Neural progenitor cell (in vitro differentiated cells): ENCODE results near the gene KEAP1.

Experiments used
- EZH2 ChIP-seq: fragments of 200-600 bp; sonication (generic); IDR thresholded peaks from 2 replicates; pipeline ENCODE4 v1.6.1; 2017; ENCODE audit warnings: antibody characterized with exemption, mild to moderate bottlenecking, moderate library complexity
- EZH2phosphoT487 ChIP-seq: fragments of 200-600 bp; sonication (generic); IDR thresholded peaks from 2 replicates; pipeline ENCODE4 v1.6.1; 2017; ENCODE audit warnings: antibody characterized with exemption
- TF ChIP-seq, protein P1 (sequence below): fragments of 200-600 bp; sonication (generic); IDR thresholded peaks from 2 replicates; pipeline ENCODE4 v1.5.1; 2017; ENCODE audit warnings: antibody characterized with exemption, mild to moderate bottlenecking

DNA sequence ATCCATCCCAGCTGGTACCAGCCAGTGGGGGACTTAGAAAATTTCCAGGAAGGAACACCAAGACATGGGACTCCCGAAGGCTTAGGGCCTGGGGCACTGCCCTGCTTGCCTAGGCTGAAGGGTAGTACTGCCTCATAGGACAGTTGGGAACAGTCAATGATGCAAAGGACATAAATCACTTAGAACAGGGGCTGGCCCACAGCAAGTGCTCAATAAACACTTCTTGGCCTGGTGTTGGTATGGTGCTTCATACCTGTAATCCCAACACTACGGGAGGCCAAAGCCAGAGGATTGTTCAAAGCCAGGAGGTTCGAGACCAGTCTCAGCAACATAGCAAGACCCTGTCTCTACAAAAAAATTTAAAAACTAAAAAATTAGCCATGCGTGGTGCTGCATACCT lies 5.8 kb downstream of the KEAP1 start:
- TF ChIP-seq, protein P1, sequence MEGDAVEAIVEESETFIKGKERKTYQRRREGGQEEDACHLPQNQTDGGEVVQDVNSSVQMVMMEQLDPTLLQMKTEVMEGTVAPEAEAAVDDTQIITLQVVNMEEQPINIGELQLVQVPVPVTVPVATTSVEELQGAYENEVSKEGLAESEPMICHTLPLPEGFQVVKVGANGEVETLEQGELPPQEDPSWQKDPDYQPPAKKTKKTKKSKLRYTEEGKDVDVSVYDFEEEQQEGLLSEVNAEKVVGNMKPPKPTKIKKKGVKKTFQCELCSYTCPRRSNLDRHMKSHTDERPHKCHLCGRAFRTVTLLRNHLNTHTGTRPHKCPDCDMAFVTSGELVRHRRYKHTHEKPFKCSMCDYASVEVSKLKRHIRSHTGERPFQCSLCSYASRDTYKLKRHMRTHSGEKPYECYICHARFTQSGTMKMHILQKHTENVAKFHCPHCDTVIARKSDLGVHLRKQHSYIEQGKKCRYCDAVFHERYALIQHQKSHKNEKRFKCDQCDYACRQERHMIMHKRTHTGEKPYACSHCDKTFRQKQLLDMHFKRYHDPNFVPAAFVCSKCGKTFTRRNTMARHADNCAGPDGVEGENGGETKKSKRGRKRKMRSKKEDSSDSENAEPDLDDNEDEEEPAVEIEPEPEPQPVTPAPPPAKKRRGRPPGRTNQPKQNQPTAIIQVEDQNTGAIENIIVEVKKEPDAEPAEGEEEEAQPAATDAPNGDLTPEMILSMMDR: no peak
- TF ChIP-seq EZH2 (no peak), EZH2phosphoT487 (no peak)
